Renal pelvis (tissue), 4 donors: ENCODE measurements around the gene PTCH1. TPM values are rescaled to one million over a fixed set of nuclear protein-coding genes. Genes with fewer than 3 reads are reported as not detected.

Experiments
- DNase-seq: peaks from one replicate; pipeline ENCODE4 v3.0.0-alpha.2; 2013
- polyA plus RNA-seq, 3 donors: library from polyadenylated mRNA; unstranded; fragments of 120-200 nt; gene quantifications; one replicate each; pipeline ENCODE4 v1.2.1, GENCODE V29; 2013; ENCODE audit not compliant: insufficient read length in 3 of 3

Gene PTCH1
- polyA plus RNA-seq, 3 donors = 27.6 to 34.7 (median 27.8) TPM

DNA sequence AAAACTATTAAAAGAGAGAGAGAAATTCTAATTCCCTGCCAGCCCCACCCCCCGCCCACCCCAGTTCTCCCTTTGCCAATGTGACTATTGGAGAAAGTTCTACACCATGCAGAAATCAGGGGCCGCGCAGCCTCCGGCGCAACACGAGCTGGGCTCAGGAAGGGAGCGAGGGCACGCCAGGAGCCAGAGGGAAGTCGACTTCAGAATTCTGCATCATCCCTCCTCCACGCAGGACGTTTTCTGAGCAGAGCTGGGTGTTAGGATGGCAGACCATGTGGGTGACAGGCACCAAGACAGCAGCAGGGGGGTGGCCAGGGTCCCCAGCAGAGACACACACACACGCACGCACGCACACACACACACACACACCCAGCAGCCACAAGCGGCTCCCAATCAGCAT lies 72.6 kb downstream of the PTCH1 start:
- DNase-seq = no peak

DNA sequence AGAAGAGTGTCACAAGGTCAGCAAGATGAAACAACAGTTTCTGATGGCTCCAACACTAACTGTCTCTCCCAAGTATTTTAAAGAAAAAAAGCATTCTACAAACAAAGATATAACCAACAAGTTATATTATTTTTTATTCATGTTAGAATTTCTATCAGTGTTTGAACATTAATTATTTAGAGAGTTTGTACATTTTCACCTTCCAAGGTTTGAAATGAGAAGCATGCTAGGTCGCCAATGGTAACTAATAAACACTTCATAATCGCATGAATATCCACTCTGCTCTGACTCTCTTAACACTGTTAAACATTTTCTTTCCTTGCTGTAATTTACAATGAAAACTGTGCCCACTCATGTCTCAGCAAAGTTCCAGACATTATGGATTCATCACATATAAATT lies 73.5 kb downstream of the PTCH1 start:
- no peak for DNase-seq

DNA sequence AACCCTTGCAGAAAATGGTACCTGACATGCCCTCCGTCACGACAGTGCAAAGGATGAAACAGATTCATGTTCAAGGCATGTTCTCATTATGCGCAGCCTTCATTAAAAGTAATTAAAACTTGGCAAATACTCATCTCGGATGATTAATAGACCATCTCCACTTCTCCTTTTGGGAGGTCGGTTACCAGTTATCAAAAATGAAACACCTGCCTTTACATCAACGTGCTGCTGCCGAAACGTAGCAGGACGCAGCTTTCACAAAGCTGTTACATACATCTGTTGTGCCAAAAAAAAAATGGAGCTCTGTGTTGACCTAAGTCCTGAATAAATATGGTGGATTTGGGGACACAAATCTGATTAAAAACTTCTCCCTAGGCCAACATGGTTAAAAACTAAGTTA lies 75.7 kb downstream of the PTCH1 start:
- DNase-seq = no peak

DNA sequence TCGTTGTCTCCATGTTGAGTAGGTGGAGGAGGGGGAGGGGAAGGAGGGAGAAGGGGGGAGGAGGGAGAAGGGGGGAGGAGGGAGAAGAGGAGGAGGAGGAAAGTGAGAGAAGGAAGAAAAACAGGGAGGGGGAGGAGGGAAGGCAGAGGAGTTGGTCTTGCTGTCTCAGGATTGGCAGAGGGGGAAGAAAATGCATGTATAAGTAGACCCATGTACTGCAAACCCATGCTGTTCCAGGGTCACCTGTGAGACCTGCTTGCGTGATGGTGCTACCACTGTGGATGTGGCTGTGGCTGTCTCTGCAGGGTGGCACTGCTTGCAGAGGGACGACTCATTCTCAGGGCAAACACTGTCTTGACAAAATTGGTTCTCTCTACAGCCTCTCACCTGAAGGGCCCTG lies 76.3 kb downstream of the PTCH1 start:
- no peak for DNase-seq

DNA sequence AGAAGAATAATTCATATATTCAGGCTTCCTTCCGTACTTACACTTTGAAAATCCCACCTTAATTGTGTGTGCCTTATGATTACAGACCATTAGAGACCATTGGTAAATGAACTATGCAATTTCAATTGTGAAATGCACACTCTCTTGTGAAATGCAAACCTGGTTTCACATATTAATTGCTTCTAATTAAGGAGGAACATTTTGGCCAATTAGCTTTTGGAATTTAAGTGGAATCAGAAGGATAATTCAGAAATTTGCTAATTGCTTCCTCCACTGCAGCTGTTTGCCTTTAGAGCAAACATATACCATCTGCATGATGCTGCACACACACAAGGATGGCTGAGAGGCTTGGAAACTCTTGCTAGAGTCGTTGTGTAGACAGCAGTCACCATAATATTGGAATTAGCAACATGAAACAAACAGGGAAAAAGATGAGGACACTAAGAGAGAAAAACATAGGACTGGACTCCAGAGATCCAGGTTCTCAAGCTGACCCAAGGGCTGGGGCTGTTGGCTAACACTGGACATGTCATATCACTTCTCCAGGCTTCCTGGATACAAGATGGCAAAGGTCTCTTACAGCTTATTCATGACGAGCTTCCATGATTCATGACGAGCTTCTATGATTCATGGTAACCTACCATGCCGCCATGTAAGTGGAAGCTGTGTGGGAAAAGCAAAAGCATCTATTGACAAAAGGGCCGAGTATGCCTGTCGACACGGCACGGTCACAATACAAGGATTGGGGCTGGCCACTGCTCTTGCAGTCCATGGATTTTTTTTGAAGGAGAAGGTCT lies 78.0 kb downstream of the PTCH1 start:
- no peak for DNase-seq

DNA sequence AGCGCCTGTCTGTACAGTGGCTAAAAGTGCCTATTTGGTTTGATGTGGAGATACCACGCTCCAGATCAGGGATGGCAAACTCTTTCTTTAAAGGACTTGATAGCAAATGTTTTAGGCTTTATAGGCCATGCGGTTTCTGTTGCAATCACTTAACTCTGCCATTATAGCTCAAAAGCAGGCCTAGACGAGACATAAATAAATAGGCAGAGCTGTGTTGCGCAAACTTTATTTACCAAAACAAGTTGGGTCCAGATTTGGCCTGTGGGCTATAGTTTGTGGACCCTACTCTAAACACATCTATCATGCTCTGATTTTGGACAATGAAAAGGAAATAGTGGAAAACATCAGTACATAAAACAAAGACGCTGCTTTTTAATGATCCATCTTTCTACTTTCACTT lies 79.2 kb downstream of the PTCH1 start:
- no peak for DNase-seq

DNA sequence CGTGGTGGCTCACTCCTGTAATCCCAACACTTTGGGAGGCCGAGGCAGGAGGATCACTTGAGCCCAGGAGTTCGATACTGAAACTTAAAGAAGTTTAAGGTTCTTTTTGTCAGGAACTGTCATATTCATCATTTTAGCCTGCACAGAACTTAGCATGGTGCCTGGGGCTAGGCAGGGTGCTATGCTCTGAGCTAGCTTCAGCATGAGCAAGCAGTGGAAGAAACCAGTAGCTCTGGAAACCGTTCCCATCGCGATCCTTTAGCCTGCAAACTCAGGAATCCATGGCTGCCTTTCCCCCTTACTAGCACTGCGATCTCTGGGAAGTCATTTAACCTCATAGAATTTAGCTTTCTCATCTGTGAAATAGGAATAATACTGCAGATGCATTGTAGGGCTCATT lies 80.4 kb downstream of the PTCH1 start:
- no peak for DNase-seq

DNA sequence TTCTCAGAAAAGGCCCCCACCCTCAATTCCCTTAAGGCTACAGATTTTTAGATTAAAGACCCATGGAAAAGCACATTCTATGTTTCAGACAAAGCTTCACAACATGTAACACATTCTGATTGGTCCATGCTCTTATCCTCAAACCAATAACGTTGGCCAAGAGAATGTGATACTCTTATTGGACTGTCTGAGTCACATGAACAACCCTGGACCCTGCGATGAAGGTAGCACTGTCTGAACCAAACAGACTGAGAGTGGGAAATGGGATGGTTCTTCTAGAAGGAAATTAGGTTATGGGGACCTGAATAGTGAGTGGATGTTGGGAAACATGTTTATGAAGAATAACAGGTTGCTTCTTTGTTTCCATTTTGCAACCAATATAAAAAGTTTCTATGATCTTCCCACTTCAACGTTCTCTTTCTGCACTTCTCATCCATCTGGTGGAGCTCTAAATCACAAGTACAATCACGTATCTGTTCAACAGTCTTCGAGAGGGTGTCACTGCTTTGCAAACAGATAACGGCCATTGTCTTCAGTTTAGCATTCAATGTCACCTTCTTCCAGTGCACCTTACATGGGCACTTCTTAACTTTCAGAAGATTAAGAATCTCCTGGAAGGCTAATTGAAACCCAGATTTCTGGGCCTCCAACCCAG lies 81.6 kb downstream of the PTCH1 start:
- no peak for DNase-seq

DNA sequence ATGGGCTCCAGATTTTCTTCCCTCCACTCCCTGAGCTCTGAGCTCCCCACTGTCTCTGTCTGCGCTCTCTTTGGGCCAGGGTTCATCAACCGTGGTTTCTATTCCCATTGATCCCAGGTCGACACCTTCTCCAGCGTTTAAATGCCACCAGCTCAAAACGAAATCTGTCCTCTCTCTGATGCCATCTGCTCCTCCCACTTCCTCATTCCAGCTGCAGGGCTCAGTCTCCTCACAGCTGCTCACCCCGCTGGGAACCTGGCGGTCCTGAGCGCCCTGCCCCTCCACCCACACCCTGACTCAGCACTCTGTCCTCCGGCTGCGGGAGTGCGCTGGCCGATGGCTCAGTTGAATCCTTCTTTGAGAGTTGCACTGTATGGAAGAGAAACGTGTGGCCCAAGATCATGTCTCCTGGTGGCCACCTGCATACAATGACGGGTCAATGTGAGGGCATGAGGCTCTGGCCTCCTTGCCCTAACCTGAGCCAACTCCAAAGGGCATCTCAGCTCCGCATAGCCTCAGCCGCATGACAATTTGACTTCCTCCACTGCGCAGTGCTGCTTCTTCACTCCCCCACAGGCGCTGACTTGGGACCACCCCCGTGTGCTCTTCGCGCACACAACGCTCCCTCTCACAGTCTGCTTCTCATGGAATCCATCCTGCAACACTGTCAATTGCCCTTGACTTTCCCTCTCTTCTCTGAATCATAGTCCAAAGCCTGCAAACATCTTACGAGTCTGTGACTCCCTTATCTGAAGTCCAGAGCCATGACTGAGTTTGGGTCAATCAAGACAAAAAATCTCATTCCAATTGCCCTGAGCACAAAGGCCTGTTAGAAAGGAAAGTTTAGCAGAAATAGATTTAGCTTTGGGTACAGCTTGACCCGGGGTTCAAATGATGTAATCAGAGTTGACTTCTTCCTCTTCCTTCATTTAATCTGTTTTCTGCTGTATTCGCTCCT lies 82.4 kb downstream of the PTCH1 start:
- no peak for DNase-seq

DNA sequence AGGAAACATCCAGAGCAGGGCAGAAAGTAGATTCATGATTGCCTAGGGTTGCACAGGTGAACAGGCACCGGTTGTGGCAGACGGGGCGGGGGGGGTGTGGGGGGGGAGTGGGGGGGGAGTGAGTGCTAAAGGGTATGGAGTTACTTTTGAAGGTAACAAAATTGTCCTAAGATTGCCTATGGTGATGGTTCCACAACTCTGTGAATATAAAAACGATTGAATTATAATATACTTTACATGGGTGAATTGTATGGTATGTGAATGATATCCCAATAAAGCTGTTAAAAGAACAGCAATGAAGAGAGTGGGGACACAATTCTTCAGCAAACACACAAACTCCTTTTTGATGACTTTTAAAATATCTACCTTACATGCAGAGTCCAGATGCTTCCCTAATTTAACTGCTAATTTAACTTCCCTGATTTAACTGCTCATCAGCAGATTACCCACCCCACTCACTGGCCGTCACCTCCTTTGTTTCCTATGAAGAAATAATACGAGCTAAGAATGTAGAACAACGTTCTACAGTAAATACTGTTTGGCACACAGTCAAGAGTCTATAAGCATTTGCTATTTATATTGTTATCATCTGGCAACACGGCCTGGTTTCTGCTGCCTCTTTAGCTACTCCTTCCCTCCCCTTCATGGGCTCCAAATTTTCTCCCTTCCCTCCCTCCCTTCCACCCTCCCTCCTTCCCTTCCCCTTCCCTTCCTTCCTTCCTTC lies 83.5 kb downstream of the PTCH1 start:
- DNase-seq = no peak

DNA sequence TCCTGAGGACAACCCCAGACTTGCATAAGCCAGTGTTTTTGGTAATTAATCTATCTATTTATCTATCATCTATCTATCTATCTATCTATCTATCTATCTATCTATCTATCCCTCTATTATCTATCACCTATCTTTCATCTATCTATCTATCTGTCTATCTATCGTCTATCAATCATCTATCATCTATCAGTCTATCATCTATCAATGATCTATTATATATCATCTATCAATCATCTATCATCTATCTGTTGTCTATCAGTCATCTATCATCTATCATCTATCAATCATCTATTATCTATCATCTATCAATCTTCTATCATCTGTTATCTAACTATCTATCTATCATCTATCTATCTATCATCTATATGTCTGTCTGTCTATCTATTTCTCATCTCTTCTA lies 85.5 kb downstream of the PTCH1 start:
- no peak for DNase-seq

DNA sequence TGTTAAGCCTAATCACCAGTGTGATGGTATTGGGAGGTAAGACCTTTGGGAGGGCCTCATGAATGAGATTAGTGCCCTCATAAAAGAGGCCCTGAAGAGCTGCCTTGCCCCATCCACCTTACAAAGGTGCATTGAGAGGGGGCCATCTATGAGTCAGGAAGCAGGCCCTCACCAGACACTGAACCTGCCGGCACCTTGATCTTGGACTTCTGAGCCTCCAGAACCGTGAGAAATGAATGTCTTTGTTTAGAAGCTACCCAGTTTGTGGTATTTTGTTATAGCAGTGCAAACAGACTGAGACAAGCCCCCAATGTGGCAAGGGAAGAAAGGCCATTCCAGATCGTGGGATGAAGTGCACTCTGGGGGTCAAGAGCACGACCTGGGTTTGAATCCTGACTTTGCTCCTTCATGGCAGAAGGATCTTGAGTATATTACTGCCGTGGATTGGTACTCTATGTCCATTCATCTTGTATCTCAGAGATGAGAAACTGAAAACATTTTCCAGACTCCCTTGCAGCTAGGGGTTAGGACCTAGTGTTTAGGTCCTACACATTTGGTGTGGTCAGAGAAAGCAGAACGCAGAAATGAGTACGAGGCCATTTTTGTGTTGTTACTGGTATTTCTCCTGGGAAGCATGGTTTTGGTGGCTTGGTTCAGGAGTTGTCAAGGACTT lies 86.7 kb downstream of the PTCH1 start:
- DNase-seq = no peak

DNA sequence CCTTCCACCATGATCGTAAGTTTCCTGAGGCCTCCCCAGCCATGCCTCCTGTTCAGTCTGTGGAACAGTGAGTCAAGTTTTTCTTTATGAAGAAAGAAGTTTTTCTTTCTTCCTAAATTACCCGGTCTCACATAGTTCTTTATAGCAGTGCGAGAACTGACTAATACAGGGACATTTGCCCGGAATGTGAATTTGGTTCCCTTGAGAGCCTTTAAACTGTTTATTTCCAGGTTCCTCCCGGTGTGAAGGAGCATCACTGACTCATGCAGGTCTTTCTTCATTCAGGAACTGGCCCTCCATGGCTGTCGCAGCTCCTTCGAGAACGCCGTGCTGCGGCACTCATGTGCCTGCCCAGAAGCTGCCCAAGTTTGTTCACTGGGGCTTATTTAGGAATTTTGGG lies 87.7 kb downstream of the PTCH1 start:
- no peak for DNase-seq

DNA sequence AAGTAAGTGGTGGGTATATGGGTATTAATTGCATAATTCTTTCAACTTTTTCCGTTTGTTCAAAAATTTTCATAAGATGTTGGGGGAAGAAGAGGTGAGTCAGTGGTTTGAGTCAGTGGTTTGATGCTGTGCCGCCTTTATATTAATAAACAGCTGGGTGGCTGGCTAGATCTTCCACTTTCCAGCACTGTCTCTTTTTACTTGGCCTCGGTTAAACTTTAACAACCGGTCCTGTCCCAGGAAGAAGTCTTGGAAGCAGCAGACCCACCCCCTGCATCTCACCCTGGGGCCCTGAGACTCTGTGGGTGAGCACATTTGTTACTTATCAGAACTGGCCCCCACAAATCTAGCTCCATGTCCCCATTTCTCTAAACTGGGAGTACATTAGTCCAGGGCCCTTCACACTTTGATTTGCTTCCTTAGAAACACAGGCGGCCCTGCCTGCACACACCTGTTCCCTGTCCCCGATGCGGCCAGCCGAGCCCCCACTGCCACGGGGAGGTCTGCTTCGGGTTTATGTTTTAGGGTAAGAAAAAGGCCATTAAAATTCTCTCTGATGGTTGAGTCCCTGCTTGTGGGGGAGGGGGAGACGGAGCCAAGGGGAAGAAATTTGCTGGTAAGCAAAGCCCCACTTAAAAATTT lies 90.7 kb downstream of the PTCH1 start:
- peak; percentile 21 for DNase-seq

DNA sequence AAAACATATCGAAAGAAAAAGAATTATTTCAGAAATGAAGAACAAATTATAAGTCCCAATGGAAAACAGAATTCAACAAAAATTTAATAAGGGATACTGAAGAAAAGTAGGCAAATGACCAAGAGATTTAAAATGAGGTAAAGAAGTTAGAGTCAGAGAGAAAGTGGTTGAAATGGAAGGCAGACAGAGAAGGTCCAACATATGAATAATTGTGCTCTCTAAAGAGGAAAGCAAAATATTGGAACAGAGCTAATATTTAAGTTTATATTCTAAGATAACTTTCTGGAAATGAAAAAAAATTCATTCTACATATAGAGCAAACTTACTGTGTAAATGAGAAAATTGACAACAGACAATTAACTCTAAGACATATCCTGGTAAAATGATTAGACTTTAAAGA lies 94.1 kb downstream of the PTCH1 start:
- DNase-seq = no peak

DNA sequence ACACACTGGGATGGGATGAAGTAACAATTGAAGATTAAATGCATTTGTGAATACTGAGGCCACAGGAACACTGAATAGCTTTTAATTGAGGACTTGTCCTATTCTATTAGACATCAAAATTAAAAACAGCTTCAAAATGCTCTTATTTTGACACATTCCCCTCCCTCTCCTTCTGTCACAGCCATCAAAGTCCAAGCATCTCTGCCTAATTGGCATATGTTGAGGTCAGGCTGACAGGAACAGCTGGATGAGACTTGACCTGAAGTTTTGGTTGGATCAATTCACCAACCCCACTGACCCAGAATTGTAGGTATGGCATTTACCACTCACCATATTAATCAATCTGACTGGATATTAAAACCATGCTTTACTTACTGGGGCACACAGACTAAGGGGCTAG lies 96.3 kb downstream of the PTCH1 start:
- no peak for DNase-seq

DNA sequence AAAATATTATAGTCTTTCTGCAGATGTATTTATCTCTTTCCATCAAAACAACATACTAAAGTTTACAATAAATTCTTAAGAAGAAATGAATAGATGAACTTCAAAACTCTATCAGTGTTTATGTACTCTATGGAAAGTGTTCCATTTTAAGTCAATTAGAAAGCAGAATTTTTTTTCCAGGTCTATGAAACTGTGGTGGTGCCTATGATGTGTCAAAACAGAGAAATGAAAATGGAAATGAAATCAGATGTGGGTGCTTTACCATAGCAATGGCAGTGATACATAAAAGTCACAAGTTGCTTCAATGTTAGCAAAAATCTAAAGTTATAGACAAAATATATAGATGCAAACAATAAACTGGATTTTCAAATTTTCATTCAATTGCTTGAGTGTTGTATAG lies 97.3 kb downstream of the PTCH1 start:
- no peak for DNase-seq

DNA sequence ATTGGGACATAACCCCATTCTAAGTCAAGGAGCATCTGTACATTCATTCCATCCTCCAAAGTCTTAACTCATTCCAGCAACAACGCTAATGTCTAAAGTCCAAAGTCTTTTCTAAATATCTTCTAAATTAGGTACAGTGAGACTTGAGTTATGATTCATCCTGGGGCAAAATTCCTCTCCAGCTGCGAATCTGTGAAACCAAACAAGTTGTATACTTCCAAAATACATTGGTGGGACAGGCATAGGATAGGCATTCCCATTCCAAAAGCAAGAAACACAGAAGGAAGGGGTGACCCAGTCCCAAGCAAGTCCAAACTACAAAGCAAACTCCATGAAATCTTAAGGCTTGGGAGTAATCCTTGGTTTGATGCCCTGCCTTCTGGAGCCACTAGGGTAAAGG lies 101.6 kb downstream of the PTCH1 start:
- DNase-seq = no peak

DNA sequence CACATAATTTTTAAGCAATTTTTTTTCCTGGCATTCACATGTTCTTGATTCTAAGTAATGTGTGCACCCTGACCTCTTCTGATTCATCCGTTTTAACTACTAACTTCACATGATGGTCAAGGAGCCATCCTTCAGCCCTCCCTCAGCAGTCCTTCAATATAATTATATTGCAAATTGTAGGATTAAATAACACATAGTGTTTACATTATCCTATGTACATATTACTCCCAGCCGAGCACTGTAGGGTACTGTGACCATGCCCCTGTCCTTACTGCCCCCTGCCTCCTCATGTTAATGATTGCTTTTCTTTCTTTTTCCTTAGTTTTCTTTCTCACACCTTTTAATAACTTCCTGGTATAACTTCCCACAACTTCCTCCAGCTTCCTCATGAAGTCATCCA lies 103.0 kb downstream of the PTCH1 start:
- no peak for DNase-seq

DNA sequence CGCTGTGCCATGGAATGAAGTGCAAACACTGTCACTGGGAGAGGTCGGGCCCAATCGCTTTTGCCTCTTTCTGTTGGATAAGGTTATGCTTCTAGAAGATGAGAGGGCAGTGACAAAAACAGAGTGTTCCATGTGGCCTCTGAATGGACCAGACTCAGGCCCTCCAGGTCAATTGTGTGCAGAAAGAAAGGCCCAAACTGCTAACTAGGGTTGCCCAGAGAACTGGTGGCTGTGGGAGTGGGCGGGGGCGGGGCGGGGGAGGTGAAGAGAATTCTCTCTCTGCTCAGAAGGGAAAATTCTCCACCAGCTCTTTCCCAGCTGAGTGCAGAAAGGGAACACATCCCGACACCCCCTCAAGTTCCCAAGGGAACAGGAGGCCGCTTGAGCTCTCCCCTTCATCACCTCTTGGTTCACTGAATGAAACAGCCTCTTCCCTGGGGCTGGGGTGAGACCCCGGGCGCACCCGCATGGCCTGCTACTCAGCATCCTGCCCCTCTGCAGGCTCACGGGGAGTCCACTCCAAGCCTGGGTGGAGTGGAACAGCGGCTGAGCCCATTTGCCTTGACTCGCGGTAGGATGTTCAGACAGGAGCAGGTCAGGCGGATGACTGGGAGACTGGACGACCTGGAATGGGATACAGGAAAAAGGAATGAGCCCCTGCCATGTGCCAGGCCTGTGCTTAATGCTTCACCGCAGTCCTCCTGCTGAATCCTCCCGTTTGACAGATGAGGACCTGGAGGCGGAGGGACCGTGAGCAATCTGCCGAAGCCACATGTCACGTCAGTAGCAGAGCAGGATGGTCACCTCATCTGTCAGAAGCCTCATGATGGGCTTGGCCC lies 105.5 kb downstream of the PTCH1 start:
- no peak for DNase-seq
